OCI-LY1 (cell line): ENCODE data around the gene CALCOCO1.

Experiments used
- H2AFZ ChIP-seq: fragments of 200-600 bp; sonication (generic), shearing (Covaris generic); 2 replicates; pipeline ENCODE4 v1.6.0; 2014; ENCODE audit warnings: antibody characterized with exemption, mild to moderate bottlenecking, low read length
- H3F3A ChIP-seq: fragments of 200-600 bp; sonication (generic), shearing (Covaris generic); 2 replicates; pipeline ENCODE4 v1.6.0; 2014; ENCODE audit warnings: mild to moderate bottlenecking, antibody characterized with exemption, low read length, moderate library complexity; ENCODE audit not compliant: insufficient read depth
- H3K27ac ChIP-seq: fragments of 200-600 bp; sonication (generic); 2 replicates; pipeline ENCODE4 v1.5.1; 2014; ENCODE audit warnings: low read length, mixed run types, mild to moderate bottlenecking, low read depth; ENCODE audit not compliant: poor library complexity, severe bottlenecking
- H3K27me3 ChIP-seq: fragments of 200-600 bp; sonication (generic); 2 replicates; pipeline ENCODE4 v1.6.0; 2014; ENCODE audit warnings: antibody characterized with exemption, mild to moderate bottlenecking, low read length, moderate library complexity; ENCODE audit not compliant: insufficient read depth
- H3K36me3 ChIP-seq: fragments of 200-600 bp; sonication (generic); 2 replicates; pipeline ENCODE4 v1.6.1; 2014; ENCODE audit warnings: mild to moderate bottlenecking, antibody characterized with exemption, low read length, moderate library complexity, mixed read lengths; ENCODE audit not compliant: insufficient read depth
- H3K4me1 ChIP-seq: fragments of 200-600 bp; sonication (generic); 2 replicates; pipeline ENCODE4 v1.5.1; 2014; ENCODE audit warnings: mild to moderate bottlenecking, low read length, moderate library complexity; ENCODE audit not compliant: insufficient read depth, severe bottlenecking
- H3K4me2 ChIP-seq: fragments of 200-600 bp; sonication (generic), shearing (Covaris generic); 2 replicates; pipeline ENCODE4 v1.6.1; 2014; ENCODE audit warnings: low read length
- H3K4me3 ChIP-seq: fragments of 200-600 bp; sonication (generic); 2 replicates; pipeline ENCODE4 v1.5.1; 2014; ENCODE audit warnings: low read length, low read depth, mild to moderate bottlenecking, mixed read lengths; ENCODE audit not compliant: poor library complexity, severe bottlenecking
- H3K79me2 ChIP-seq: fragments of 200-600 bp; shearing (Covaris generic); 2 replicates; pipeline ENCODE4 v1.6.1; 2016; ENCODE audit warnings: mixed run types, low read length, mixed read lengths; ENCODE audit not compliant: insufficient read depth
- H3K9ac ChIP-seq: fragments of 200-600 bp; sonication (generic), shearing (Covaris generic); 2 replicates; pipeline ENCODE4 v1.6.1; 2014; ENCODE audit warnings: mild to moderate bottlenecking, low read length, mixed read lengths
- H3K9me2 ChIP-seq: fragments of 200-600 bp; sonication (generic), shearing (Covaris generic); 2 replicates; pipeline ENCODE4 v1.6.1; 2014; ENCODE audit warnings: low read depth, mild to moderate bottlenecking, low read length, mixed read lengths
- H3K9me3 ChIP-seq: fragments of 200-600 bp; shearing (Covaris generic); 2 replicates; pipeline ENCODE4 v1.6.1; 2014; ENCODE audit warnings: low read length, mixed read lengths
- H4K20me1 ChIP-seq: fragments of 200-600 bp; sonication (generic), shearing (Covaris generic); 2 replicates; pipeline ENCODE4 v1.6.0; 2016; ENCODE audit warnings: mild to moderate bottlenecking, low read length; ENCODE audit not compliant: insufficient read depth
- EZH2 ChIP-seq: fragments of 200-600 bp; sonication (generic), shearing (Covaris generic); IDR thresholded peaks from 2 replicates; pipeline ENCODE4 v1.8.0; 2017; ENCODE audit warnings: borderline replicate concordance, mixed run types, mild to moderate bottlenecking, antibody characterized with exemption, low read length, moderate library complexity, mixed read lengths
- TF ChIP-seq, protein P1 (sequence below): fragments of 200-600 bp; sonication (generic), shearing (Covaris generic); IDR thresholded peaks from 2 replicates; pipeline ENCODE4 v1.5.1; 2017; ENCODE audit warnings: mild to moderate bottlenecking, antibody characterized with exemption, low read length, moderate library complexity, mixed read lengths

The CALCOCO1 gene

DNA sequence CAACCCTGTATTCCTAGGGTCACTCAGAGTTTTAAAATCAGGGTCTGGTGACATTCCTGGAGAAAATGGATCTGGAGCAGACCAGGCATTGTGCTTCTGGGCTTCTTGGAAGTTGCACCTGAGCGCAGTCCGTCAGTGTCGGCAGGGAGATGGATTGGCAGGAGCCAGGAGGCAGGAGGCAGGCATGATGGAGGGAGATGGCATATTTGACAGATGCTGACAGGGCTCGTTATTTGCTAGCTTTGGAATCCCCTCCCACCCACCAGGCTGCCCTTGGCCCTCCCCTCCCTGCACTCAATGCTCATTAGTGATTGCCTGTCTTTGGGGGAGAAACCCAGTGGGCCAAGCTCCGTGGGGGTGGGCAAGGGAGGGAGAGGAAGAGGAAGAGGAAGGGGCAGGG lies 19.8 kb upstream of the CALCOCO1 start:
- no peak overlapping the region for H3K4me2 ChIP-seq
- no peaks in the 10 kb centered on the region for H4K20me1 ChIP-seq
- no peaks in the 10 kb centered on the region for H3K79me2 ChIP-seq
- H3K27me3 ChIP-seq: no peaks in the 10 kb centered on the region
- no peak overlapping the region for H2AFZ ChIP-seq
- H3K4me3 ChIP-seq: no peak overlapping the region
- H3K36me3 ChIP-seq: no peaks in the 10 kb centered on the region
- H3K27ac ChIP-seq: no peak overlapping the region
- no peaks in the 10 kb centered on the region for H3F3A ChIP-seq
- H3K9me3 ChIP-seq: no peaks in the 10 kb centered on the region
- no peak for TF ChIP-seq EZH2
- TF ChIP-seq, protein P1, sequence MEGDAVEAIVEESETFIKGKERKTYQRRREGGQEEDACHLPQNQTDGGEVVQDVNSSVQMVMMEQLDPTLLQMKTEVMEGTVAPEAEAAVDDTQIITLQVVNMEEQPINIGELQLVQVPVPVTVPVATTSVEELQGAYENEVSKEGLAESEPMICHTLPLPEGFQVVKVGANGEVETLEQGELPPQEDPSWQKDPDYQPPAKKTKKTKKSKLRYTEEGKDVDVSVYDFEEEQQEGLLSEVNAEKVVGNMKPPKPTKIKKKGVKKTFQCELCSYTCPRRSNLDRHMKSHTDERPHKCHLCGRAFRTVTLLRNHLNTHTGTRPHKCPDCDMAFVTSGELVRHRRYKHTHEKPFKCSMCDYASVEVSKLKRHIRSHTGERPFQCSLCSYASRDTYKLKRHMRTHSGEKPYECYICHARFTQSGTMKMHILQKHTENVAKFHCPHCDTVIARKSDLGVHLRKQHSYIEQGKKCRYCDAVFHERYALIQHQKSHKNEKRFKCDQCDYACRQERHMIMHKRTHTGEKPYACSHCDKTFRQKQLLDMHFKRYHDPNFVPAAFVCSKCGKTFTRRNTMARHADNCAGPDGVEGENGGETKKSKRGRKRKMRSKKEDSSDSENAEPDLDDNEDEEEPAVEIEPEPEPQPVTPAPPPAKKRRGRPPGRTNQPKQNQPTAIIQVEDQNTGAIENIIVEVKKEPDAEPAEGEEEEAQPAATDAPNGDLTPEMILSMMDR: no peak
- peaks cover 23% of the 10 kb centered on the region for H3K4me1 ChIP-seq
- H3K9me2 ChIP-seq: no peaks in the 10 kb centered on the region
- no peak overlapping the region for H3K9ac ChIP-seq

DNA sequence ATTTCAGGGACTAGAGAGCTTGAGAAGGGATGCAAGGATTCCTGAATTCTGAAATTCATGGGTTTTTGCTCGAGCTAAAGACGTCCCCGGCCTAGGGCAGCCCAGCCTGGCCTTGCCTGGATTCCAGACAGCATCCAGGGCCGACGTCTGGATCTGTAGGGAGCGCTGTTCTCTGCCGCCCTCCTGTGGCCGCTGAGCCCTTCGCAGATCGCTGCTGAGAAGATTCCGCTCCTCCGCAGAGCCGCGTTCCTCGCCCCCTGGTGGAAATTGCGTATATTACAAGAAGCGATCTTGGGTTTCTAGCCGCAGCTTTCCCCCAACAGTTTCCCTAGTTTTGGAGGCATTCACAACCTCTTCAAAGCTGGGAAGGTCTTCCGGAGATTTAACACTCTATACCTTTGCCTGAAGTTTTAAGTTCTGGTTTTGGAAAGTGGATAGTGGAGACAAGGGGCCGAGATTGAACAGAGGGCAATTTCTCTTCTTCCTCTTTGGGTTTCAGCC lies 19.4 kb upstream of the CALCOCO1 start:
- Histone ChIP-seq H3K27me3 (no peaks in the 10 kb centered on the region), H3K4me3 (no peak overlapping the region), H2AFZ (no peak overlapping the region)

DNA sequence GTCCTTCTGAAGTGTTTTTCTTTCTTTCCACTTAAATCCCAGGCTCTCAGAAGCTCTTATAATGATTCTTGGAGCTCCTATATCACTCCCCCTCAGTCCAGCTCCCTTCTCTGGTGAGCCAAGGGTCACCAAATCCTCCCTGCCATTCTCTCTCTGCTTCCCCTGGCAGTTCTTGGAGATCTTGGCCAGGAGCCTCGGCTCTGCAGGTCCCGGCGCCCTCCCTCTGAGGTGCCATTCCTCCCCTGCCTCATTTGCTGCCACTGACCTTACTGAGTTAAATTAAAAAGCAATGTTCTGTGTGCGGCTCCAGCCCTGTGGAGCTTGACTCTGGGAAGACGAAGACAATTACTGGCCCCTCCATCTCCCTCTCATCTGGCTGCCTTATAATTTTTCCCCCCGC lies 17.5 kb upstream of the CALCOCO1 start:
- H3F3A ChIP-seq: no peaks in the 10 kb centered on the region
- no peaks in the 10 kb centered on the region for H3K9me2 ChIP-seq
- no peaks in the 10 kb centered on the region for H3K27me3 ChIP-seq
- no peak overlapping the region for H2AFZ ChIP-seq
- no peaks in the 10 kb centered on the region for H3K4me1 ChIP-seq
- TF ChIP-seq EZH2: no peak
- TF ChIP-seq, protein P1: no peak
- H3K4me2 ChIP-seq: no peak overlapping the region
- no peaks in the 10 kb centered on the region for H3K9me3 ChIP-seq
- H3K27ac ChIP-seq: no peak overlapping the region
- H4K20me1 ChIP-seq: no peaks in the 10 kb centered on the region
- no peaks in the 10 kb centered on the region for H3K79me2 ChIP-seq
- H3K4me3 ChIP-seq: no peak overlapping the region
- no peaks in the 10 kb centered on the region for H3K36me3 ChIP-seq
- H3K9ac ChIP-seq: no peak overlapping the region

More for the DNA sequence above, 19.4 kb upstream of the CALCOCO1 start:
- H3K9ac ChIP-seq: no peak overlapping the region
- H3K4me1 ChIP-seq: peaks cover 18% of the 10 kb centered on the region
- no peaks in the 10 kb centered on the region for H3K36me3 ChIP-seq
- no peaks in the 10 kb centered on the region for H4K20me1 ChIP-seq
- no peaks in the 10 kb centered on the region for H3K9me3 ChIP-seq
- TF ChIP-seq, protein P1: peak; percentile 99
- no peak for TF ChIP-seq EZH2
- no peaks in the 10 kb centered on the region for H3F3A ChIP-seq
- H3K4me2 ChIP-seq: no peak overlapping the region
- H3K27ac ChIP-seq: no peak overlapping the region
- no peaks in the 10 kb centered on the region for H3K9me2 ChIP-seq
- no peaks in the 10 kb centered on the region for H3K79me2 ChIP-seq
